Stomach smooth muscle (tissue), 2 donors: ENCODE measurements around the gene HOXA10.

Source experiments
- H3K27ac ChIP-seq: one replicate; pipeline ENCODE4 v1.7.0; 2013; ENCODE audit warnings: mild to moderate bottlenecking, low read length, inconsistent platforms
- H3K27me3 ChIP-seq, 2 donors: one replicate each; pipeline ENCODE4 v1.7.0; 2013; ENCODE audit warnings: low read length in 2 of 2; ENCODE audit not compliant: insufficient read depth in 2 of 2, control insufficient read depth in 1 of 2
- H3K36me3 ChIP-seq, 2 donors: one replicate each; pipeline ENCODE4 v1.7.0; 2013; ENCODE audit warnings: low read length in 2 of 2; ENCODE audit not compliant: control insufficient read depth in 2 of 2, insufficient read depth in 2 of 2
- H3K4me1 ChIP-seq: one replicate; pipeline ENCODE4 v1.7.0; 2013; ENCODE audit warnings: low read length; ENCODE audit not compliant: control insufficient read depth, insufficient read depth
- H3K4me3 ChIP-seq, 2 donors: one replicate each; pipeline ENCODE4 v1.7.0; 2013; ENCODE audit warnings: low read length in 2 of 2
- H3K9ac ChIP-seq, 2 donors: one replicate each; pipeline ENCODE4 v1.7.0; 2013; ENCODE audit warnings: low read length in 2 of 2, mild to moderate bottlenecking in 1 of 2
- H3K9me3 ChIP-seq, 2 donors: one replicate each; pipeline ENCODE4 v1.7.0; 2013; ENCODE audit warnings: low read length in 2 of 2; ENCODE audit not compliant: control insufficient read depth in 2 of 2
- donor health status: healthy.
- donor health status: Pancreatic carcinoma.

The HOXA10 gene

DNA sequence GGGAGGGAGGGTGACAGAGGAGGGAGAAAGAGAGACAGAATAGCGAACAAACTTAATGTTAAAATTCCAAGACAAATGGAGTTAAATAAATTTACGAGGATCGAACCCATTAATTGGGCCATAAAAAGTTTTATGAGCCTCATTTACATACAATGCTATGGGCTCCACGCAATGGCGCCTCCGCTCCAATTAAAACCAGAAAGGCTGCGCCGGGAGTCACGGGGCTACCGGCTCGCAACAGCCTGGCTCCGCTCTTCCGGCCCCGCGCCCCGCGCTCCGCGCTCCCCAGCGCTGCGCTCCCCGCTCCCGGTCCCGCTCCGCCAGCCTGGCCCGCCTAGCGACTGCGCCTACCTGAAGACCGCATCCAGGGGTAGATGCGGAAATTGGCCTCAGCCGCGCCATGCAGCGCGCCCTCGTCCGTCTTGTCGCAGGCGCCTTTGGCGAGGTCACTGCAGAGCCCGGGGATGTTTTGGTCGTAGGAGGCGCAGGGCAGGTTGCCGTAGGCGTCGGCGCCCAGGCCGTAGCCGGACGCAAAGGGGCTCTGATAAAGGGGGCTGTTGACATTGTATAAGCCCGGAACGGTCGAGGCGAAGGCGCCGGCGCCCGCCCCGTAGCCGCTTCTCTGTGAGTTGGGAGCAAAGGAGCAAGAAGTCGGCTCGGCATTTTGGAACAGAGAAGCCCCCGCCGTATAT is 18.2 kb downstream of the HOXA10 start:
- H3K27me3 ChIP-seq = peaks cover 91 to 99% of the 10 kb centered on the region in 2 donors
- no peak overlapping the region for H3K9ac ChIP-seq
- peak overlapping the region; percentile 8 to 47 for H3K4me3 ChIP-seq
- H3K4me1 ChIP-seq = peaks cover 44% of the 10 kb centered on the region
- H3K27ac ChIP-seq = no peak overlapping the region
- no peaks in the 10 kb centered on the region for H3K9me3 ChIP-seq
- H3K36me3 ChIP-seq = no peaks in the 10 kb centered on the region

DNA sequence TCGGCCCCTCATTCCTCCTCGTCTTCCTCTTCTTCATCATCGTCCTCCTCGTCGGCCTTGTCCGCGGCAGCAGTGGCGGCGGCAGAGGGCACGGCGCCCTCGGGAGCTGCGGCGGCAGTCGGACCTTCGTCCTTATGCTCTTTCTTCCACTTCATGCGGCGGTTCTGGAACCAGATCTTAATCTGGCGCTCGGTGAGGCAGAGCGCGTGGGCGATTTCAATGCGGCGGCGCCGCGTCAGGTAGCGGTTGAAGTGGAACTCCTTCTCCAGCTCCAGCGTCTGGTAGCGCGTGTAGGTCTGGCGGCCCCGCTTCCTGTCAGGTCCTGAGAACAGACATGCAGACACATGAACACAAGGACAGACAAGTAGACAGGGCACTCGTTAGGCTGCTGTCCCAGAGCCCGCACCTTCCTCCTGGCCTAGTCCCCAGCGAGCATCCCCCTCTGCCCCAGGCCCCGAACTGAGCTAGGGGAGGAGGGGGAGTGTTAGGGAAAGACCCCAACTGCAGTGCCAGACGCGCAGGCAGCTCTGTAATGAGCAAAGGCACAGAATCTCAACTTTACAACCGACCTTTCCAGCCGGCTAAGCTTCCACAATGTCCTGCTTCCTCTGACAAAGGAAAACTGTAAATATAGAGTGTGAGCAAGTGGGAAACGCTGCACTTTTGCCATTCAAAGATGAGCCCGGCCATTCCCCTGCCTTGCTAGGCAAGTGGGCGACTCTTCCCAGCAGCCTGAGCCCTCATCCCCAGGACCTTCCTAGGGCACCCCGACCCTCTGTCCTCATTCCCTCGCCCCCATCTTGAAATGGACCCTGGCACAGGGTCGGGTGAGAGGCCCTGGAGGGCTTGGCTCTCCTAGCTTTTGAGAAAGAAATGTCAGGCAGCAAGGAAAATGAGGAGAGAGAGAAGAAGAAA is 19.0 kb downstream of the HOXA10 start:
- Histone ChIP-seq H3K4me3 (peak overlapping the region in 1 of 2 donors; percentile 29), H3K36me3 (no peaks in the 10 kb centered on the region), H3K27me3 (peaks cover 89 to 97% of the 10 kb centered on the region in 2 donors), H3K4me1 (peaks cover 44% of the 10 kb centered on the region), H3K9ac (no peak overlapping the region), H3K9me3 (no peaks in the 10 kb centered on the region), H3K27ac (no peak overlapping the region)

DNA sequence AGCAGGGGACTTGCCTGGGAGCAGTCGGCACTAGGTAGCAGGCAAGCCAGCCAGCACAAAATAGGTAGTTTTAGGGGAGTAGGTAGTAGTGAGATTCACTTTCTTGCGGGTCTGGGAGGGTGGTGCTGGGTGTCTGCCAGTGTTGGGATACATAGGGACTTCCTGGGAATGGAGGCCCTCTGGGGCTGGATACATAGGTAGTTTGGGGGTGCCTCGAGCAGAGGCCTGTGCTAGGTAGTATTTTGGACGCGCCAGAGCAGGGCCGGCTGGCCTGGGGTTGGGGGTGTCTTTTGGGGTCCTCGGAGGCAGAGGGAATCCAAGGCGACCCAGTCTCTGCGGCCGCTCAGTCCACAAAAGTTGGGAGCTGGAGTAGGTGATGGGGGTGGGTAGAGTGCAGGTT is 19.8 kb downstream of the HOXA10 start:
- Histone ChIP-seq H3K9ac (no peak overlapping the region), H3K27ac (no peak overlapping the region), H3K4me3 (no peak overlapping the region), H3K27me3 (peaks cover 84 to 89% of the 10 kb centered on the region in 2 donors), H3K36me3 (no peaks in the 10 kb centered on the region), H3K4me1 (peaks cover 44% of the 10 kb centered on the region), H3K9me3 (no peaks in the 10 kb centered on the region)

DNA sequence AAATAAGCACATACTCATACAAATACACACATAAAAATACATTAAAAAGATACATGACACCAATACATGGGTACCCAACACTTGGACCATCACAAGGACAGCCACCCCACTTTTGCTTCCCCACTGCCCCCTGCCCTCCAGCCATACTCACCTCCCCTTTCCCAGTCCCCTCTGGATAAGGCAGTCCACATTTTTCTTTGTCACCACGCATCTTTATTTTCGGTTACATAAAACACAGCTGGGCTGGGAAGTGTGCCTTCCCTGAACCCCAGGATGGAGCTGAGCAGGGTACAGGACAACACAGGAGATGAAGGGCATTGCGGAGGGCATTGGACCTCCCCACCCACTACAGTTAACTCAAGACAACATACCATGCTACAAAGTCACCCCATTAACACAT is 20.6 kb downstream of the HOXA10 start:
- H3K9ac ChIP-seq = no peak overlapping the region

DNA sequence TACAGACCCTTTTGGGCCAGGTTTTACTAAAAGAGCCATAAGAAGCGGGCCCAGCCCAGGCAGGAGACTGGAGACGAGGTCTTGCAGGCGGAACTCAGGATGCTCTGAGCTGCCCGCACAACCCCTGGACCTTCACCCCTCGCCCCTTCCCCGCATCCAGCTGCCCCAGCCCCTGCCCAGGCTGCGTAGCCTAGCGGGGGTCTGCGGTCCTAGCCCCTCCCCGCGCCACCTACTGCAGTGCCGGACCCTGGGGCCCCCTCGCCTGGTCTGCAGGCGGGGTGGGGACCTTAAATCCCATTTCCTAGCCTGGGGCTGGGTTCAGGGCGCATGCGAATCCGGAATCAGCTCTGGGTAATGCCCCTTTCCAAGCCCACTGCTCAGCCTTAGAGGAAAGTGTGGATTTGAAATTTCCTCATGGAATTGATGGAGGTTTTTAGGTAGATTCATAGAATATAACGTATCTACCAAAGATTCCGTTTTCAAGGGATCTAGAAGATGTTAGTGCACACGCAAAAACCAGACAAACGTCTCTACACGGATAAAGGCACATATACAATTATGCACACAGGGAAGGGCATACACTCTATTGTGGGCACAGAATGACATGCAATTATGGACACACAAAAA is 21.2 kb downstream of the HOXA10 start:
- Histone ChIP-seq H3K9ac (no peak overlapping the region), H3K9me3 (no peaks in the 10 kb centered on the region), H3K27ac (no peak overlapping the region), H3K4me1 (peaks cover 41% of the 10 kb centered on the region), H3K36me3 (no peaks in the 10 kb centered on the region), H3K4me3 (peak overlapping the region in 1 of 2 donors; percentile 72), H3K27me3 (peaks cover 78 to 82% of the 10 kb centered on the region in 2 donors)

More for the DNA sequence above, 20.6 kb downstream of the HOXA10 start:
- Histone ChIP-seq H3K27ac (no peak overlapping the region), H3K4me3 (no peak overlapping the region), H3K27me3 (peaks cover 78 to 82% of the 10 kb centered on the region in 2 donors), H3K9me3 (no peaks in the 10 kb centered on the region), H3K4me1 (peaks cover 41% of the 10 kb centered on the region), H3K36me3 (no peaks in the 10 kb centered on the region)

DNA sequence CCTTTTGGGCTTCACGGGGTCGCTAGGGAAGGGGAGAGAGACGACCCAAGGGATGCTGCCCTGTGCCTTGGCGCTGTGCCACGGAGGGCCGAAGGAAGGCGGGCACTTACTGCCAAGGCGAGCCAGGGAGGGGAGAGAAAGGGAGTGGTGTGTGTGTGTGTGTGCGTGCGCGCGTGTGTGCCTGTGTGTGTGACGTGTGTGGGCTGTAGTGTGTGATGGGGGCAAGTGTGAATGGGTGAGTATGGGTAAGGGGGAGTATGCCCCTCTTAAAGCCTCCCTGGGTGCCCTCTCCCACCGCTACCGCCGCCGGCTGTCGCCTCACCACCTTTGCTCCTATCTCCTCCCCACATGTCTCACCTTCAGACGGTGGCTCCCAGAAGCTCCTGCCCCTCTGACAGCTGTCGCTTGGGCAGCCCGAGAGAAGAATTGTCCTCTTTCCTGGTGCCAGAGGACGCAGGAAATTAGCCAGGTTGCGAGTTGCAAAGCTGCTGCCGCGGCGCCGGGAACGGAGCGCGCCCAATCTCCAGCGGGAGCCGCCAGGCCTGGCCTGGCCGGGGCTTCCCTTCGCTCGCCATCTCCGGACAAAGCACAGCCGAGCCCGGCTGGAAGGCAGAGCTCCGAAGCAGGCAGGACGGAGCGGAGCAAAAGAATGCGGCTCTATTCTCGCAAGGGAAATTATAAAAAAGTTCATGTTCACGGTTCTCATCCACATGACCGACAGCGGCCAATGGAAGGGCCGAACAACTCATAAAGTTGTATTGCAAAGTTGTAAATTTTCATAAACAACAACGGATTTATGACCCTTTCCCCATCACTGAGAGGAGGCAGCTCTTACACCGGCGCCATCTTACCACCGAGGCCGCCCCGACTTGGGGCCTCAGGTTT is 21.9 kb downstream of the HOXA10 start, which contains the start of gene HOXA3:
Gene HOXA3 (minus strand): TSS at position 653 of the 885 bp plus-strand sequence. CDS start 41,943 bp downstream, outside the sequence.
- Histone ChIP-seq H3K4me3 (peak within 1 kb of the TSS; percentile 36 to 72), H3K36me3 (no peaks in the 10 kb centered on the region), H3K27ac (no peak within 1 kb of the TSS), H3K27me3 (peaks cover 75 to 76% of the 10 kb centered on the region in 2 donors), H3K9me3 (no peaks in the 10 kb centered on the region), H3K4me1 (peaks cover 39% of the 10 kb centered on the region), H3K9ac (no peak within 1 kb of the TSS)

DNA sequence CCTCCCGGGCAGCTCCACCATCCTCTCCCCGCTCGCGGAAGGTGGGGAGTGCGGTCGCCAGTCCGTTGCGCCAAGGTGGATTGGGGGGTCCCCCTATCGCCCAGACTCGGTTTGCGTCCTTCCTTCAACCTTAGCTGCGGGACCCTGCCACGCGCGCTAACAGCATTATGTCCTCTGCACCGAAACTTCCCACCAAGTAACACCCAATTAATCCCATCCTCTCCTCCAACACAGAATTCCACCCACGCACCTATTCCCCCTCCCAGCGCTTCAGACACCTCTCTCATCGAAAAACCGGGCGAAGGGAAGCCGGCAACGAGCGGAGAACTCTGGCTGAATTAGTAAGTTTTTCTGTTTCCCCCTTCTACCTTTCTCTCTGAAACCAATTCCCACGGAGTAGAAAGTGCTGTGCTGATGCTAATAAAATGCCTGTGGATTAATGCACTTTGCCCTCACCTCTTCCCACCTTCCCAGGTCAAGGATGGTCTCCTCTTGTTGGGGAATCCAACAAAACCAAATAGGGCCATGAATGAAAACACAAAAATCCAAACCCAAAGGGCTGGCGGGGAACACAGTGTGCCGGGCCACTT is 22.7 kb downstream of the HOXA10 start:
- Histone ChIP-seq H3K27me3 (peaks cover 77% of the 10 kb centered on the region in 2 donors), H3K36me3 (no peaks in the 10 kb centered on the region), H3K4me3 (peak overlapping the region; percentile 36 to 72), H3K27ac (no peak overlapping the region), H3K9me3 (no peaks in the 10 kb centered on the region), H3K9ac (no peak overlapping the region), H3K4me1 (peaks cover 38% of the 10 kb centered on the region)

DNA sequence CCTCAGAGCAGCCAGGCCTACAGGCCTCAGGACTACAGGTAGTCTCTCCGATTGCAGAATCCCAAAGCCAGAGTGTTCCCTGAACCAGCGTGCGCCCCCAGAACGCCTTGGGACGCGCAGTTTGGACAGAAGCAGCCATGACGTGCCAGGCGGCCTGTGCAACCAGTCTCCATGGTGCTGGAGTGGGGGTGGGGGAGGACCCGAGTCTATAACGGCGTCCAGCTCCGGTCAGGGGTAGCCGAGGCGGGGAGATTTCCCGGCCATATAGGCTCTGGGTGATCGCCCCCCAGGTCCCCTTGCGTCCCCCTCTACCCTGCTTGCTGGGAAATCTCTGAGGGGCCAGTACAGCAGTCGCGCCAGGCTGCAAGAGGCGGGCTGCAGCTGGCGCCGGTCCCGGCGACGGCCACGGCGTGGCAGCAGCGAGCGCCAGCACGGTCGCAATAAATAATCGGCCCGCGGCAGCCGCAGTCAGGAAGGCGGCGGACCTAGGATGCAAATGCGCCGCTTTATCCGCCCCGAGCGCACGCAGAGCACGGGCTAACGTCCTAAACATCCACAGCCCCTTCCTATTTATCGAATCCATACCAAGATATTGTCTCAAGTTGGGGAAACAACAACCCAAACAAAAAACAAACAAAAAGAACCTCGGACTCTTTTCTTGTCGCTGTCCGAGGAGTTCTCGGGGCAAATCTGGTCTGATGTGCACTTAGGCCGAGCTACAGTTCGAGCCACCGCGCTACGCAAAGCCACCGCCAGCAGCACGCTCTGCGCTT is 23.4 kb downstream of the HOXA10 start:
- Histone ChIP-seq H3K36me3 (no peaks in the 10 kb centered on the region), H3K27me3 (peaks cover 74 to 76% of the 10 kb centered on the region in 2 donors), H3K4me1 (peaks cover 32% of the 10 kb centered on the region), H3K27ac (no peak overlapping the region), H3K4me3 (peak overlapping the region; percentile 36 to 72), H3K9ac (no peak overlapping the region), H3K9me3 (no peaks in the 10 kb centered on the region)

DNA sequence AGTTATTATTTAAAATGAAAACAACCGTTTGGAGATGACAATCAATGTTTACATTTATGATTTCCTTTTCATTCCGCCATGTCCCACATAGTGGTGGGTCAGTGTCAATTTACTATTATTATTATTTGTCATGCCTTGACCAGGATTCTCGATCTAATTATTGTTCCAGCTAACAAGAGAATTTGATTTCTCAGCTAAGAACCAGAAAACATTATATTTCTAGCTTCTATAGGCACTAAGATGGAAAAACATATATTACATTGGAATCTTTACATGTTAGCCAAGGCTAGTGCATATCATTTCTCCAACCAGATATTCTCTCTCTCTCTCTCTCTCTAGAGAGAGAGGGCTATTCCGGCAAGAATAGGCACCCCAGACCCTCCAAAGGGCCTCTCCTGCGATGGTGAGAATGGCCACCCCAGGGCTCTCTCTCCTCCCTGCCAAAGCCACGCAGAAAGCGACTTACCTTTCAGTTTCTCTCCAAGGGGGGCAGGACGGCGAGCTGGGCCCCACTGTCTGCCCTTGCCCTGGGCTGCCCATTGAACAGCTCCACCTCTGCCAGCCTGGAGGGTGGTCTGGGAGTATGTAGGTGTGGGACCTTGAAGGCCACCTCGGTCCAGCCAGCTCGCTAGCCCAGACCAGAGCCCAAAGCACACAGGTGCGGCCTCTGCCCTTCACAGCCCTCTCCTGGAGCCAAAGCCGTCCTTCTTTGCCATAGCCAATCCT is 24.1 kb downstream of the HOXA10 start:
- no peaks in the 10 kb centered on the region for H3K9me3 ChIP-seq
- H3K9ac ChIP-seq = no peak overlapping the region
- peaks cover 73% of the 10 kb centered on the region in 2 donors for H3K27me3 ChIP-seq
- no peaks in the 10 kb centered on the region for H3K36me3 ChIP-seq
- H3K4me3 ChIP-seq = peak overlapping the region in 1 of 2 donors; percentile 72
- H3K27ac ChIP-seq = no peak overlapping the region
- peaks cover 31% of the 10 kb centered on the region for H3K4me1 ChIP-seq
